Fibroblast of mammary gland (primary cell): ENCODE measurements around the gene GDPD5.
A peak's percentile ranks its signal among the peaks of the same experiment; 100 is the strongest.

Experiments
- DNase-seq: peaks from one replicate; pipeline ENCODE4 v3.0.0-alpha.2; 2010; ENCODE audit warnings: low read depth
- H3K4me3 ChIP-seq: 2 replicates; pipeline ENCODE4 v1.5.1; 2011; ENCODE audit warnings: low read depth, mild to moderate bottlenecking, low read length, moderate library complexity; ENCODE audit not compliant: control insufficient read depth
- TF ChIP-seq, protein P1 (sequence below): conservative IDR thresholded peaks from 2 replicates; pipeline ENCODE4 v1.5.1; 2011; ENCODE audit warnings: low read depth, low read length, inconsistent platforms; ENCODE audit not compliant: control insufficient read depth, insufficient read depth

GDPD5 gene

DNA sequence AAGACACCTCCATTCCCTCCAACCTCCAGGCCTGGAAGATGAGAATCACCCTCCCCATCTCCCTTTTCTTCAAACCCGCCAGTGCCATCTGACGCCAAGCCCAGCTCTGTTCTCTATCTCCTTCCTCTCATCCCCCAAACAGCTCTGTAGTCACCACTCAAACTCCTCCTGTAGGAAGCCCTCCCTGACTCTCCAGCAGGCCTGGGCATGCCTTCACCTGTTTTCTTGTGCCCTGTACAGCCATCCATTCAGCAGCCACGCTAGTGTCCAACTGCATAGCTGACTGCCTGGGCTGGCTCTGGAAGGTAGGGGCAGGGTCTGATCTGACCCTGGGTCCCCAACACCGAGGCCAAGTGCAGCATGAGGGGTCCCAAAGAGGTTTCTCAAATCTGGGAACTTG, 25.0 kb downstream of the GDPD5 start:
- TF ChIP-seq, protein P1, sequence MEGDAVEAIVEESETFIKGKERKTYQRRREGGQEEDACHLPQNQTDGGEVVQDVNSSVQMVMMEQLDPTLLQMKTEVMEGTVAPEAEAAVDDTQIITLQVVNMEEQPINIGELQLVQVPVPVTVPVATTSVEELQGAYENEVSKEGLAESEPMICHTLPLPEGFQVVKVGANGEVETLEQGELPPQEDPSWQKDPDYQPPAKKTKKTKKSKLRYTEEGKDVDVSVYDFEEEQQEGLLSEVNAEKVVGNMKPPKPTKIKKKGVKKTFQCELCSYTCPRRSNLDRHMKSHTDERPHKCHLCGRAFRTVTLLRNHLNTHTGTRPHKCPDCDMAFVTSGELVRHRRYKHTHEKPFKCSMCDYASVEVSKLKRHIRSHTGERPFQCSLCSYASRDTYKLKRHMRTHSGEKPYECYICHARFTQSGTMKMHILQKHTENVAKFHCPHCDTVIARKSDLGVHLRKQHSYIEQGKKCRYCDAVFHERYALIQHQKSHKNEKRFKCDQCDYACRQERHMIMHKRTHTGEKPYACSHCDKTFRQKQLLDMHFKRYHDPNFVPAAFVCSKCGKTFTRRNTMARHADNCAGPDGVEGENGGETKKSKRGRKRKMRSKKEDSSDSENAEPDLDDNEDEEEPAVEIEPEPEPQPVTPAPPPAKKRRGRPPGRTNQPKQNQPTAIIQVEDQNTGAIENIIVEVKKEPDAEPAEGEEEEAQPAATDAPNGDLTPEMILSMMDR = no peak
- DNase-seq = no peak
- H3K4me3 ChIP-seq = no peak overlapping the region

DNA sequence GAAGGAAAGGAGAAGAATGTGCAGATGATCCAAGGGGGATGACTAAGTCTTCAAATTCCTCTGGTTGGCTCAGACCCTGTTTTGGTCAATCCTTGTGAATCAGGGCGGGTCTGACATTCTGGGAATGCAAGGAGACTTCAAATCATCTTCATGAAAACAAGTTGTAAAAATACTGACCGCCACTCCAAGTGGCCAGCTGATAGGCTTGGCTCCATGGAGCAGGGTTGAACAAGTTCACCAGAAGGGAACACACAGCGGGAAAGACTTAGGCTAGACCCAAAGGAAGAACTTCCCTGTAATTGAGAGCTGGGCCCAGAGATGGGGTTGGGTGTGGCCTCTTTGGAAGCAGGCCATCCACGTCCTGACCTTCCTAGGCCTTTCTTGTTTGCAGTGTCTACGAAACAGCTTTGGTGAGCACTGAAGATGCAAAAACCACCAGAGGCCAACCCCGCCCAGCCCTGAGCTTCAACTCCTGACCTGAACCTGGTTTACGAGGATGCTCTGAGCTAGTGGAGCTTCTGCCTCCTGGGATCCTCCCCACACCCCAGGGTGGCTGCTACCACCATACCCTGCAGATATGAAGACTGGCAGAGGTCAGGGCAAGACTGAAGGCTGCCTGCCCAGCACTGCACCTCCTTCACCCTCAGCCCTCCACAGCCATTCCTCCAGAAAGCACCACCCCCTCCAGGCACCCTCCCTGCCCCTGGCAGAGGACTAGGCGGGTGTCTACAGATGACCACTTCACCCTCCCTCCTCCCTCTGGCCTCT, 26.1 kb downstream of the GDPD5 start:
- peak; percentile 98 for DNase-seq
- no peak overlapping the region for H3K4me3 ChIP-seq
- TF ChIP-seq, protein P1 = no peak

DNA sequence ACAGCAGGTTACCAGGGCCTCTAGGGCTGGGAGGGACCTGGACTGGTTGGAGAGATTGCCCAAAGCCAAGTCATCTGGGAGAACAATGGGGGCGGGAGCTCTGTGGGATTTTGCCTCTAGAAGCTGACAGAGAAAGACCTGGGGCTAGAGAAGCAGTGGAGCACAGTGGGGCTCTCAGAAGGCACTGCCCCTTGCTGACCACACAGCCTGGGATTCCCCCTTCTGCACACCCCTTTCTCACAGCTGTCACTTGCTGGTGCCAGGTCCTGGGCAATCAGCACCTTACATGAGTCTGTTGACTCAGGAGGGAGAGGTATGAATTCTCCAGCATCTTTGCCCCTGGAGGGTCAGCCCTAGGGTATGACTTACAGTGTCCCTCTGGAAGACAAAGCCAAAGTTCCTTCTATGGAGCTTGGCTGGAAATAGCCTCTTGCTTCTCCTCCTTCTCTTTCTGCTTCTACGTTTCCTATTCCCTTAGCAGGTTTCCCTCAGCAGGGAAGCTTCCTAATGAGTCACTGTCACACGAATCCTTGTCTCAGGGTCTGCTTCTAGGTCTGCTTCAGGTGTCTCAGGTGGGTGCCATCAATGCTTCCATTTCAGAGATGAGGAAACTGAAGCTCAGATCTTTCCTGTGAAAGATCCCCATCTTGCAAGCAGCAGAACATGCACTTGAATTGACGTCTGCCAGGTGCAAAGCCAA, 27.0 kb downstream of the GDPD5 start:
- no peak overlapping the region for H3K4me3 ChIP-seq
- TF ChIP-seq, protein P1 = no peak
- DNase-seq = peak; percentile 32

DNA sequence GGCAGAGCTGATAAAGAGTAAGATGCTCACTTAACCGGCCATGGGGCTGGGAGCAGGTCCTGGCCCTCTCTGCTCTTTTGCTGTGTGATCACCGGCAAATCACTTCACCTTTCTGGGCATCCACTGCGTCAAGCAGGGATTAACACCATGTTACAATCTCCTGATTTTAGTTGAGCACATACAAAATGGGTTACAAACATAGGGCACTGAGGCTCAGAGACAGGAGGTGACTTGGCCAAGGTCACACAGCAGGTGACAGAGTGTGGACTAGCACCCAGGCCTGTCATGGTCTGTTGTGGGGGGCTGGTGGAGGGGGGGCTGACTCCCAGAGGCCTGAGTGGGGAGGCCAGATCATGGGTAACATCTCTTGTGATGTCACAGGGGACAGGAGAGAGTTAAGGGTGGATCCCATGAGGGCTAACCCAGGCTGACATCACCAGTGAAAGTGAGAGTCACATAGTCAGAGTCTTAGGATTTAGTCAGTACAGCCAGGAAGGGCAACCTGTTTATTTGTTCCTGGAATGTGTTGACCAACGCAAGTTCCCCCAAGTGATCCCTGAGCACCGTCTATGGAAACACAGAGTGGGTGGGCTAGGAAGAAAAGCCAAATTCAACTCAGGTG, 27.8 kb downstream of the GDPD5 start:
- H3K4me3 ChIP-seq = no peak overlapping the region
- DNase-seq = peak; percentile 22
- TF ChIP-seq, protein P1 = no peak

DNA sequence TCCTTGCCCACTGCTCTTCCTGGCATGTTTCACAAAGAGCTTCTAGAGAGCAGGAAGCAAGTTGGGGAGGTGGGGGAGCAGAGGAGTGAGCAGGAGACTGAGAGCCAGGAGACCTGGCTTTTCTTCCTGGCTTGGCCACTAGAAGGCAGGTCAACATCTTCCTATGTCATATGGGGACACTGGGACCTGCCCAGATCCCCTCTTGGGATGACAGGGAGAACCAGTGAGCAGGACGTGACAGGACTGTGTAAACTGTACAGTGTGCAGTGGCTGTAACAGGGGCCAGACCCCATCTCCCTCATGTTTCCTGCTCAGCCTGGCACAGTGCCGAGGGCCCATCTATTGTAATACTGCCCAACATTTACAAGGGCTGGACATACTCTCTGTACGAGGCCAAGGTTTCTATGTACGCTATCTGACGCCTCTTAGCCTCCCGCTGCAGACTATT, 29.4 kb downstream of the GDPD5 start:
- no peak overlapping the region for H3K4me3 ChIP-seq
- no peak for DNase-seq

DNA sequence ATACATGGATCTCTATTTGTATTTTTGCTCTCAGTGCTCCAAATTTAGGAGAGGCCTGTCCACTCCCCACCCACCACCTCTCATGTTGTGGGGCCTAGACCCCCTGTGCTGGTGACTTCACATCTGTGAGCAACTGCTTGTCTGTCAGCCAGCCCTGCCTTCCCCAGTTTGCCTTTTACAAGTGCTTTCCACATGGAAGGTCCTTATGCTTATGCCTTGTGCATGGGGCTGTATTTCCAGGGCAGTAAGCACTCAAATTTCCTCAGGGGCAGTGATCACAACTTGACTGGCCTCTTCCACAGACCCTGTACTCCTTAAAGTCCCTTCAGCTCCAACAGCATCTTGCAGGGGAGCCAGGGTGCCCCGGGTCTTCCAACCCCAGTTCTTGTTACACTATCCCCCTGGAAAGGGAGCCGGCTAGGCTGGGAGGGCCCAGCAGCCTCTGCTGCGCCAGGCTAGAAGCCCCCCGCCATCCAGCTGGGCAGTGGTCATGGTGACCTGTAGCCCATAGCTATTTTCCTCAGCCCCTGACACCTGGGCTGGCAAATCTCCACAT, 29.9 kb downstream of the GDPD5 start:
- TF ChIP-seq, protein P1 = no peak
- DNase-seq = no peak
- H3K4me3 ChIP-seq = no peak overlapping the region

More for the DNA sequence above, 29.4 kb downstream of the GDPD5 start:
- TF ChIP-seq, protein P1 = no peak
